Adipocyte (in vitro differentiated cells): ENCODE measurements around the gene EIF5A2.
"Not testable (repeated sequence)": the region's sequence is repeated elsewhere in the genome, so short reads cannot be mapped to it uniquely, and the experiment has no call there.

ENCODE experiments used
- DNase-seq: peaks from one replicate; pipeline ENCODE4 v3.0.0-alpha.2; 2015; ENCODE audit warnings: low read depth
- H3K27me3 ChIP-seq: replicated peaks from 2 replicates; pipeline ENCODE4 v1.7.0; 2013; ENCODE audit warnings: mild to moderate bottlenecking, low read length, moderate library complexity; ENCODE audit not compliant: control insufficient read depth, insufficient read depth
- H3K36me3 ChIP-seq: 2 replicates; pipeline ENCODE4 v1.7.0; 2013; ENCODE audit warnings: low read length, mild to moderate bottlenecking, moderate library complexity; ENCODE audit not compliant: control insufficient read depth, insufficient read depth, severe bottlenecking
- H3K4me1 ChIP-seq: 2 replicates; pipeline ENCODE4 v1.7.0; 2013; ENCODE audit warnings: mild to moderate bottlenecking, low read length, moderate library complexity; ENCODE audit not compliant: control insufficient read depth, insufficient read depth
- H3K4me3 ChIP-seq: 2 replicates; pipeline ENCODE4 v1.7.0; 2013; ENCODE audit warnings: mild to moderate bottlenecking, low read length, moderate library complexity
- H3K9ac ChIP-seq: 2 replicates; pipeline ENCODE4 v1.7.0; 2013; ENCODE audit warnings: mild to moderate bottlenecking, low read length, moderate library complexity
- H3K9me3 ChIP-seq: 2 replicates; pipeline ENCODE4 v1.7.0; 2013; ENCODE audit warnings: mild to moderate bottlenecking, low read length, moderate library complexity; ENCODE audit not compliant: control insufficient read depth

The EIF5A2 gene

DNA sequence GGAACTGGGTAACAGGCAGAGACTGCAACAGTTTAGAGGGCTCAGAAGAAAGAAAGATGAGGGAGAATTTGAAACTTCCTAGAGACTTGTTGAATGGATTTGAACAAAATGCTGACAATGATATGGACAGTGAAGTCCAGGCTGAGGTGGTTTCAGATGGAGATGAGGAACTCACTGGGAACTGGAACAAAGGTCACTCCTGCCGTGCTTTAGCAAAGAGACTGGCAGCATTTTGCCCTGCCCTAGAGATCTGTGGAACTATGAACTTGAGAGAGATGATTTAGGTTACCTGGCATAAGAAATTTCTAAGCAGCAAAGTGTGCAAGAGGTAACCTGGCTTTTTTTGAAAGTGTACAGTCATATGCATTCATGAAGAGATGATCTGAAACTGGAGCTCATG, 11.7 kb downstream of the EIF5A2 start:
- Histone ChIP-seq H3K4me3 (no peak overlapping the region), H3K9ac (no peak overlapping the region), H3K36me3 (peaks cover 7% of the 10 kb centered on the region), H3K4me1 (no peaks in the 10 kb centered on the region), H3K27me3 (no peaks in the 10 kb centered on the region), H3K9me3 (no peaks in the 10 kb centered on the region)
- DNase-seq: no peak

DNA sequence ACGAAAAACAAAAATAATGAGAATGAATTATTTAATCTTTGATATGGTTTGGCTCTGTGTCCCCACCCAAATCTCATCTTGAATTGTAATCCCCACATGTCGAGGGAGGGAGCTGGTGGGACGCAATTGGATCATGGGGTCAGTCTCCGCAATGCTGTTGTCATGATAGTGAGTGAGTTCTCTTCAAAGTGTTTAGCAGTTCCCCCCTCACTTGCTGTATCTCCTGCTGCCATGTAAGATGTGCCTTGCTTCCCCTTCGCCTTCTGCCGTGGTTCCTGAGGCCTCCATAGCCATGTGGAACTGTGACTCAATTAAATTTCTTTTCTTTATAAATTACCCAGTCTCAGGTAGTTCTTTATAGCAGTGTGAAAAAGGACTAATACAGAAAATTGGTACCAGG, 12.1 kb downstream of the EIF5A2 start:
- H3K36me3 ChIP-seq, DNase-seq, H3K9ac ChIP-seq, H3K27me3 ChIP-seq, H3K9me3 ChIP-seq, H3K4me3 ChIP-seq, H3K4me1 ChIP-seq: not testable (repeated sequence)

DNA sequence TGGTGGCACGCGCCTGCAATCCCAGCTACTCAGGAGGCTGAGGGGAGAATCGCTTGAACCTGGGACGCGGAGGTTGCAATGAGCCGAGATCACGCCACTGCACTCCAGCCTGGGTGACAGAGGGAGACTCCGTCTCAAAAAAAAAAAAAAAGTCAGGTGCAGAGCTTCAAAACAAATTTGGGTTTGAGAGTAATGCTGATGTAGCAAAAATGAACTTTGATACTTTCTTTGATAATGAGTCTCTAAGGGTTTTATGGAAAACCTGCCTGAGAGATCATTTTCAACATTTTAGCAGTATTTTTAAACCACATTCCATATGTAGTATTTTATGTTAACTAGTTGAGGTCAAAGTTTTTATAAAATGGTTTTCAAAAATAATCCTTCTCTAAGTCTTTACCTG, 14.5 kb downstream of the EIF5A2 start:
- Histone ChIP-seq H3K9ac (no peak overlapping the region), H3K27me3 (no peaks in the 10 kb centered on the region), H3K4me3 (no peak overlapping the region), H3K9me3 (no peaks in the 10 kb centered on the region), H3K36me3 (peaks cover 7% of the 10 kb centered on the region), H3K4me1 (no peaks in the 10 kb centered on the region)
- no peak for DNase-seq

DNA sequence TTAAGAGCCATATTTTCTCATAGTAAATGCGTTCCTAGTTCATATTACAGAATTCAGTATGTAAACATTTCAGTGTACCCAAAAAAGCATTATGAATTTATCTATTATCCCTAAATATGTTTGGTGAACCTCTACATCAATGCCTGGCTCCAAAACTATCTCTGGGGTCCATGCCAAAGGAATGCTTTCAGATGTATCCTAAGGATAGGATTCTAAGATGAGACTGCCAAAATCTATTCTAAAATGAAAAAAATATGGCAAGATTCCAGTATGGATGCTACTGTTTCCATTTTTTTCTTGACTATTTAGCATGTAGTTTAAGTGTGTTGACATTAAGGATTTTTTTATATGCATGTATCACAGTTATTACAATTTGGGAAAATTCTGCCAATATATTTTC, 18.8 kb downstream of the EIF5A2 start:
- H3K4me3 ChIP-seq: no peak overlapping the region
- no peaks in the 10 kb centered on the region for H3K27me3 ChIP-seq
- H3K4me1 ChIP-seq: no peaks in the 10 kb centered on the region
- no peaks in the 10 kb centered on the region for H3K36me3 ChIP-seq
- H3K9me3 ChIP-seq: no peaks in the 10 kb centered on the region
- H3K9ac ChIP-seq: no peak overlapping the region
- no peak for DNase-seq

DNA sequence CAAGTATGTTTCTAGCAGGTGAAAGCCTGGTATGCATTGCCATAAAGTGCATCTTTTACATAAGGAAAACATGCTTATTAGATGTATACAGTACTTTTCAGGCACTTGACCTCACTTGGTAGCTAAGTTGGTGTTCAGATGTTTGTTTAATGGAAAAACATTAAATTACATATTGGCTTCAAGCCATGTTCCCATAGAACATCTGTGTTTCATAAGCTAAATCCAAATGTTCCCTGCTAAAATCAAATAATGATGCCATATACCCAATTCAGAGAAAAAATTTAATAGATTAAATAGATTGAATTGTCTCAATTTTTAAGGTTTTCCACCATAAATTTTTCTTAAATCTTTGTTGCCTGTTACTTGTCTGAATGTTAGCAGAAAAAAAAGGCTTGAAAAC, 19.3 kb downstream of the EIF5A2 start:
- no peaks in the 10 kb centered on the region for H3K27me3 ChIP-seq
- H3K4me1 ChIP-seq: no peaks in the 10 kb centered on the region
- no peaks in the 10 kb centered on the region for H3K36me3 ChIP-seq
- no peak overlapping the region for H3K4me3 ChIP-seq
- no peaks in the 10 kb centered on the region for H3K9me3 ChIP-seq
- H3K9ac ChIP-seq: no peak overlapping the region
- DNase-seq: peak; percentile 34

DNA sequence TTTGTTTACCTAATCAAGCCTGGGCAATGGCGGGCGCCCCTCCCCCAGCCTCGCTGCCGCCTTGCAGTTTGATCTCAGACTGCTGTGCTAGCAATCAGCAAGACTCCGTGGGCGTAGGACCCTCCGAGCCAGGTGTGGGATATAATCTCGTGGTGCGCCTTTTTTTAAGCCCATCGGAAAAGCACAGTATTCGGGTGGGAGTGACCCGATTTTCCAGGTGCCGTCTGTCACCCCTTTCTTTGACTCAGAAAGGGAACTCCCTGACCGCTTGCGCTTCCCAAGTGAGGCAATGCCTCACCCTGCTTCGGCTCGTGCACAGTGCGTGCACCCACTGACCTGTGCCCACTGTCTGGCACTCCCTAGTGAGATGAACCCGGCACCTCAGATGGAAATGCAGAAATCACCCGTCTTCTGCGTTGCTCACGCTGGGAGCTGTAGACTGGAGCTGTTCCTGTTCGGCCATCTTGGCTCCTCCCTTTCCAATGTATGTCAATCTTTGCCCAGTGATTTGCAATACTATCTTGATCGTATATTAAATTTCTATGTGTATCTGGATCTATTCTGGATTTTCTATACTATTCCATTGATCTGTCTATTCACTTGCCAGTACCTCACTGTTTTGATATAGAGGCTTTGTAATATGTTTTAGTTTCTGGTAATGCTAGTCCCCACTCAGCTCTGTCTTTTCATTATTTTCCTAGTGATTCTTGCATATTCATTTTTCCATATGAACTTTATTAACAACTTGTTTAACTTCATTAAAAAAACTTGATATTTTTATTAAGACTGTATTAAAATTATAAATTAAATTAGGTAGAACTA, 24.1 kb downstream of the EIF5A2 start:
- not testable (repeated sequence) for H3K9me3 ChIP-seq, H3K9ac ChIP-seq, H3K27me3 ChIP-seq, H3K4me1 ChIP-seq, H3K36me3 ChIP-seq, H3K4me3 ChIP-seq, DNase-seq

DNA sequence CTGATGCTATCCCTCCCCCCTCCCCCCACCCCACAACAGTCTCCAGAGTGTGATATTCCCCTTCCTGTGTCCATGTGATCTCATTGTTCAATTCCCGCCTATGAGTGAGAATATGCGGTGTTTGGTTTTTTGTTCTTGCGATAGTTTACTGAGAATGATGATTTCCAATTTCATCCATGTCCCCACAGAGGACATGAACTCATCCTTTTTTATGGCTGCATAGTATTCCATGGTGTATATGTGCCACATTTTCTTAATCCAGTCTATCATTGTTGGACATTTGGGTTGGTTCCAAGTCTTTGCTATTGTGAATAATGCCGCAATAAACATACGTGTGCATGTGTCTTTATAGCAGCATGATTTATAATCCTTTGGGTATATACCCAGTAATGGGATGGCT, 29.7 kb downstream of the EIF5A2 start:
- H3K36me3 ChIP-seq, H3K9ac ChIP-seq, DNase-seq, H3K27me3 ChIP-seq, H3K4me3 ChIP-seq, H3K4me1 ChIP-seq: not testable (repeated sequence)
- H3K9me3 ChIP-seq: peaks cover 12% of the 10 kb centered on the region

DNA sequence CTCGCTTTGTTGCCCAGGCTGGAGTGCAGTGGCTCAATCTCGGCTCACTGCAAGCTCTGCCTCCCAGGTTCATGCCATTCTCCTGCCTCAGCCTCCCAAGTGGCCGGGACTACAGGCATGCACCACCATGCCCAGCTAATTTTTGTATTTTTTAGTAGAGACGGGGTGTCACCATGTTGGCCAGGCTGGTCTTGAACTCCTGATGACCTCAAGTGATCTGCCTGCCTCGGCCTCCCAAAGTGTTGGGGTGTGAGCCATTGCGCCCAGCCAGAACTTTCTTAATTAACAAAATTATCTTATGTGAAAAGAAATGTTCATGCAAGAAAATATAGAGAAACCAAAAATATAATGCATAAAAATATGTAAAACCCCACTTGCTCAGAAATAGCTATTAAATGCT, 31.1 kb downstream of the EIF5A2 start:
- not testable (repeated sequence) for H3K36me3 ChIP-seq, H3K4me3 ChIP-seq, H3K4me1 ChIP-seq, DNase-seq, H3K27me3 ChIP-seq, H3K9ac ChIP-seq
- peaks cover 12% of the 10 kb centered on the region for H3K9me3 ChIP-seq

DNA sequence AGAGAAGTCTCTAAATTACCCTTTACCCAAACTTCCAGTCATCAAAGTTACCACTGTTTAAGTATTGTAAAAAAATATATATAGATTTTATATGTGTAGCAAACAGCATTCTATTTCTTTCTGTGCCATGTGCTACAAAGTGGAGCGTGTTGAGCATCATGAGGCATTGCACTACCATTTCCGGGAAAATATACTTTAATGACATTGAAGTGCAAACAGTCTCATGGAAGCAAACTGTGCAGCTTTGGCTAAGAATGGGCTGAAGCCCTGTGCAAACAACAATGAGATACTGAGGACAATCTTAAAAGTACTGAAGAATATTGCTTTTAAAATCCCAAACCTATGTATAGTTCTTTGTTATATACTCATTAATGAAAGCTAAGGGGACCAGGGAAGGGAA, 31.9 kb downstream of the EIF5A2 start:
- Histone ChIP-seq H3K27me3 (no peaks in the 10 kb centered on the region), H3K9me3 (peaks cover 12% of the 10 kb centered on the region), H3K4me3 (no peak overlapping the region), H3K36me3 (no peaks in the 10 kb centered on the region), H3K9ac (no peak overlapping the region), H3K4me1 (no peaks in the 10 kb centered on the region)
- DNase-seq: no peak

DNA sequence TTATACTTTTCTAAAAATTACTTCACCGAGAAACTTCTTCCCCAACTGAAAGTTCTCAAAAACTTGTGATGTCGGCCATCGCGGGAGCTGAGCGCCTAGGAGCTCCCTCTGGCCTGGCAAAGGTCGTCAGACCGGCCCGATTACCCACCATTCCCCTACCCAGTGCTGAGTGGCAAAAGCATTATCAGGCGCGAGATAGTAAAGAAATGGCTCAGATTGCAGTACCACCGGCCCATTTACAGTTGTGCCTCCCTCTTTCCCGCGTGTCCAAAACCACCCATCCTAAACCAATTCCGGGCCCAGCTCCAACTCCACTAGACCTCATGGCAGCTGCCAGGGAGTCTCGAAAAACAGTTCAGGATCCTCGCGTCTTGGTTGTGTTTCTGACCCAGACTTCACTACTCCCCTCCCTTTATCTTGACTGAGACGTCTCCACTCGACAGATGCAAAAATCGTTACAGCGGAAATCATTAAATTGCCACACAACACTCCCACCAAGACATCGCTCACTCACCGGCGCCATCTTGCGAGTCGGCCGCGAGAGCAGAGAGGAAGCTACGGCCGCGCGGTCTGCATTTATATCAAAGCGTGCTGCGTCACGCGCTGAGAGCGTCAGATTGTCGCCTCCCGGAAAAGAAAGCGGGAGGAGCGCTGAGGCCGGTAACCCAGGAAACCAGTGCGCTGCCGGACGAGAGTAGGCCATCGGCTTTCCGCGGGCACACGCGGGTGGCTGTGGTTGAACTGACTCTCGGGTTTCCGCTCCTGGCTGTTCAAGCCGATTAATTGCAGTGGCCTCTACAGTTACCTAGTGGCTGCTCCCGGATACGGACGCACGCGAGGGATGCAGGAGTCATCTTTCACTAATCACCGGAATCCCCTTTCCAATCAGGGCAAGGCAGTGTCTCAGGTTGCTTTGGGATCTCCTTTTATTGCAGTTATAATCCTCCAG, 38.5 kb downstream of the EIF5A2 start, which contains the start of gene RPL22L1:
Gene RPL22L1, minus strand, starts transcription at position 551 of the 949 bp plus-strand sequence. Its CDS starts 28 bp downstream, at position 523.
- Histone ChIP-seq H3K36me3 (peaks cover 34% of the 10 kb centered on the region), H3K9me3 (peaks cover 7% of the 10 kb centered on the region), H3K4me3 (peak within 1 kb of the TSS; percentile 91), H3K9ac (peak within 1 kb of the TSS; percentile 92), H3K4me1 (peaks cover 29% of the 10 kb centered on the region), H3K27me3 (no peaks in the 10 kb centered on the region)
- DNase-seq: peak; percentile 98

DNA sequence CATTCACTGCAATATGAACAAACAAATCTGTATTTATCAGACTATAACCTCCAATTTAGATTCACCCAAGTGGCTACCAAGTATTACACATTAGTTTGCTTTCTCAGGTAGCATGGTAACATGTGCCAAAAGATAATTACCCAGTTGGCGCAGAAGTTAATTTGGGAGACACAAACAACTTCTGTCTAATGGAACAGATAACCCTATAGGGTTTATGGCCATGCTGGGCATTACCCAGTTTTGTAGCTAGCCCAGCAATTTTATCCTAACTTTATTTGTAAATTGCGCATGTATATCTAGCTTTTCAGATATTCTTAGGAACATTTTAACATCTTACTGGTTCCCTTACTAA, 39.2 kb downstream of the EIF5A2 start:
- H3K4me1 ChIP-seq: peaks cover 29% of the 10 kb centered on the region
- peak overlapping the region; percentile 92 for H3K9ac ChIP-seq
- peaks cover 36% of the 10 kb centered on the region for H3K36me3 ChIP-seq
- peak overlapping the region; percentile 91 for H3K4me3 ChIP-seq
- H3K9me3 ChIP-seq: no peaks in the 10 kb centered on the region
- H3K27me3 ChIP-seq: no peaks in the 10 kb centered on the region
- peak; percentile 11 for DNase-seq
